ENCODE results near the gene OTUB1. TPM values are rescaled to one million over a fixed set of nuclear protein-coding genes. Genes with fewer than 3 reads are reported as not detected.

Gene OTUB1
- total and polyA plus RNA-seq, 9 of the 15 experiments (the other 6 are each of a cell fraction or from before 2014, with no cell fraction given), result 29.5 to 134 (median 66.1) TPM

GRCh38 chr11:63986156-63986931 lies at the start of gene OTUB1 (continued):
- no peak for TF ChIP-seq ARID3B (CRISPR knock-in tag; IDR thresholded peaks at IDR 0.05; ENCODE audit: borderline replicate concordance)
- TF ChIP-seq ATF1 (CRISPR knock-in tag; IDR thresholded peaks at IDR 0.05), result no peak
- peak; percentile 72 for TF ChIP-seq ATF1 (tag; IDR thresholded peaks at IDR 0.05)
- no peak for TF ChIP-seq HNRNPUL1 (IDR thresholded peaks at IDR 0.05; ENCODE audit: low read length)
- TF ChIP-seq ZNF347 (CRISPR knock-in tag; IDR thresholded peaks at IDR 0.05; ENCODE audit: low read depth), result no peak
- no peak for TF ChIP-seq ZNF253 (CRISPR knock-in tag; conservative IDR thresholded peaks at IDR 0.05)
- TF ChIP-seq NCOA4 (IDR thresholded peaks at IDR 0.05; ENCODE audit: partially characterized antibody), result no peak
- TF ChIP-seq NCOA2 (IDR thresholded peaks at IDR 0.05; ENCODE audit: partially characterized antibody in 2 of 2), result no peak
- no peak for TF ChIP-seq HOMEZ (CRISPR knock-in tag; IDR thresholded peaks at IDR 0.05)
- TF ChIP-seq ZBTB33 (CRISPR knock-in tag; IDR thresholded peaks at IDR 0.05), result peak; percentile 59; the same call in 1 of the 2 replicates
- TF ChIP-seq KLF16 (IDR thresholded peaks at IDR 0.05), result no peak
- peak; percentile 89 for TF ChIP-seq LCOR (CRISPR knock-in tag; IDR thresholded peaks at IDR 0.05)
- peak in 1 of 2 experiments; percentile 27 for TF ChIP-seq AFF1 (IDR thresholded peaks at IDR 0.05; ENCODE audit: low read depth in 1 of 2, partially characterized antibody in 2 of 2)
- no peak for TF ChIP-seq HEY1 (CRISPR knock-in tag; IDR thresholded peaks at IDR 0.05; ENCODE audit: borderline replicate concordance)
- peak in 1 of 2 experiments; percentile 25; a peak in 1 of 4 replicates for TF ChIP-seq SRF (CRISPR knock-in tag; IDR thresholded peaks at IDR 0.05)
- 0 out of 2 replicates have a peak, but pooled peaks have one; percentile 33 for TF ChIP-seq KLF6 (CRISPR knock-in tag; IDR thresholded peaks at IDR 0.05; ENCODE audit: borderline replicate concordance)
- TF ChIP-seq ZNF146 (CRISPR knock-in tag; IDR thresholded peaks at IDR 0.05; ENCODE audit: unreplicated experiment), result no peak
- TF ChIP-seq MTA3 (IDR thresholded peaks at IDR 0.05; ENCODE audit: borderline replicate concordance), result peak; percentile 49; the same call in 1 of the 2 replicates

Measured in K562 (cell line).